ENCODE data around the gene NSUN6.

DNA sequence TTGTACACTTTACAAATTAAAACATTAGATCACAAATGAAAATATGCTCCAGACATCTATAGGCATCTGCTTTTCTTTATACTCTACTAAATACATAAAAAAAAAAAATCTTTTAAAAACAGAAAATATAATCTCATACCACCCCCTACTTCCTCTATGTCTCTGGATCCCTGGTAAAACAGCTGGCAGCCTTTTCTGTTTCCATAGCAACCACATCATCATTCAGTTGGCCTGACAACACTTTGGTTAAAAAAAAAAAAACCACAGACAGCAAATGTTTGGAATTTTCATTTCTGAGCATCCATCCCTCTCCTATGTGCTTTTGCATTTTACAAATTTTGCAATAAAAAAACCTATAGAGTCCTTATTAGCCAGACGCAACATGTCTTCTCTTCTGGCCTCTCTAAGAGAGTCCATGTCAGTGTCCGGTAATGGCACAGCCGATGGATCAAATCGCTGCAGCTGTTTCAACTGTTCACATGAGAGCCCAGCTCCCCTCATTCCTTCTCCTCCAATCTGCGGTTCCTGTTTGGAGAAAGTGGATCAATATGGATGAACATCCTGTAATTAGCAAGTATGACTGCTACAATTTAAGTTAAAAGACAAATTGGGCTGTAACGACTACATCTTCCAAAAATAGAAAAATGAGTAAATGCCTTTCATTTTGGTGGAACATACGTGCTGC lies 105.6 kb downstream of the NSUN6 start:
- TF ChIP-seq, protein P1, sequence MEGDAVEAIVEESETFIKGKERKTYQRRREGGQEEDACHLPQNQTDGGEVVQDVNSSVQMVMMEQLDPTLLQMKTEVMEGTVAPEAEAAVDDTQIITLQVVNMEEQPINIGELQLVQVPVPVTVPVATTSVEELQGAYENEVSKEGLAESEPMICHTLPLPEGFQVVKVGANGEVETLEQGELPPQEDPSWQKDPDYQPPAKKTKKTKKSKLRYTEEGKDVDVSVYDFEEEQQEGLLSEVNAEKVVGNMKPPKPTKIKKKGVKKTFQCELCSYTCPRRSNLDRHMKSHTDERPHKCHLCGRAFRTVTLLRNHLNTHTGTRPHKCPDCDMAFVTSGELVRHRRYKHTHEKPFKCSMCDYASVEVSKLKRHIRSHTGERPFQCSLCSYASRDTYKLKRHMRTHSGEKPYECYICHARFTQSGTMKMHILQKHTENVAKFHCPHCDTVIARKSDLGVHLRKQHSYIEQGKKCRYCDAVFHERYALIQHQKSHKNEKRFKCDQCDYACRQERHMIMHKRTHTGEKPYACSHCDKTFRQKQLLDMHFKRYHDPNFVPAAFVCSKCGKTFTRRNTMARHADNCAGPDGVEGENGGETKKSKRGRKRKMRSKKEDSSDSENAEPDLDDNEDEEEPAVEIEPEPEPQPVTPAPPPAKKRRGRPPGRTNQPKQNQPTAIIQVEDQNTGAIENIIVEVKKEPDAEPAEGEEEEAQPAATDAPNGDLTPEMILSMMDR (IDR thresholded peaks at IDR 0.05; ENCODE audit: insufficient read depth, low read length, poor library complexity, severe bottlenecking), result no peak
- TF ChIP-seq EZH2phosphoT487 (conservative IDR thresholded peaks at IDR 0.05; ENCODE audit: low read length), result no peak

Data from SU-DHL-6 (cell line).